Left ventricle myocardium inferior (tissue), 1 donor: ENCODE results near the gene RAPGEF4. TPM values are rescaled to one million over a fixed set of nuclear protein-coding genes. Genes with fewer than 3 reads are reported as not detected.

Experiments used
- DNase-seq: peaks from one replicate; pipeline ENCODE4 v3.0.0-alpha.2; 2020
- H3K27ac ChIP-seq: fragments of 200-600 bp; replicated peaks from 2 replicates; pipeline ENCODE4 v1.8.0; 2021
- H3K27me3 ChIP-seq: fragments of 200-600 bp; 2 replicates; pipeline ENCODE4 v1.8.0; 2021; ENCODE audit warnings: low read depth
- H3K36me3 ChIP-seq: fragments of 200-600 bp; 2 replicates; pipeline ENCODE4 v1.8.0; 2021
- H3K4me1 ChIP-seq: fragments of 200-600 bp; 2 replicates; pipeline ENCODE4 v1.8.0; 2021
- H3K4me3 ChIP-seq: fragments of 200-600 bp; 2 replicates; pipeline ENCODE4 v1.8.0; 2021; ENCODE audit warnings: mild to moderate bottlenecking, moderate library complexity
- H3K9me3 ChIP-seq: fragments of 200-600 bp; replicated peaks from 2 replicates; pipeline ENCODE4 v1.8.0; 2021
- CTCF ChIP-seq: fragments of 200-600 bp; IDR thresholded peaks from 2 replicates; pipeline ENCODE4 v1.8.0; 2021; ENCODE audit warnings: antibody characterized with exemption, mild to moderate bottlenecking, borderline replicate concordance
- intact Hi-C: fragments of 100-400 bp; cut with micrococcal nuclease; formaldehyde crosslinking; loops from one replicate; pipeline ENCODE4 v1.11.0; 2022
- long read RNA-seq: library from polyadenylated mRNA; unstranded; transcript quantifications from one replicate; pipeline ENCODE4 v2.0.0, GENCODE V29; 2021
- total RNA-seq: library from RNA; stranded (reverse); fragmentation: NEBNext Ultra II Directional; extraction: Animal tissue kit (Norgen Biotek cat#: 25700); gene quantifications from one replicate; pipeline ENCODE4 v1.2.1, GENCODE V29; 2021
- donor health status: DM: no; HTN: yes; CAD: no; lungs with severe emphysema.

Gene RAPGEF4
- total RNA-seq: 3.7 TPM
- long read RNA-seq, full-length matches to known transcripts: 8 of 11 reads
- long read RNA-seq, partial matches to known transcripts: 2 of 11 reads
- long read RNA-seq, other reads (novel, unspliced or antisense): 1 of 11 reads

DNA sequence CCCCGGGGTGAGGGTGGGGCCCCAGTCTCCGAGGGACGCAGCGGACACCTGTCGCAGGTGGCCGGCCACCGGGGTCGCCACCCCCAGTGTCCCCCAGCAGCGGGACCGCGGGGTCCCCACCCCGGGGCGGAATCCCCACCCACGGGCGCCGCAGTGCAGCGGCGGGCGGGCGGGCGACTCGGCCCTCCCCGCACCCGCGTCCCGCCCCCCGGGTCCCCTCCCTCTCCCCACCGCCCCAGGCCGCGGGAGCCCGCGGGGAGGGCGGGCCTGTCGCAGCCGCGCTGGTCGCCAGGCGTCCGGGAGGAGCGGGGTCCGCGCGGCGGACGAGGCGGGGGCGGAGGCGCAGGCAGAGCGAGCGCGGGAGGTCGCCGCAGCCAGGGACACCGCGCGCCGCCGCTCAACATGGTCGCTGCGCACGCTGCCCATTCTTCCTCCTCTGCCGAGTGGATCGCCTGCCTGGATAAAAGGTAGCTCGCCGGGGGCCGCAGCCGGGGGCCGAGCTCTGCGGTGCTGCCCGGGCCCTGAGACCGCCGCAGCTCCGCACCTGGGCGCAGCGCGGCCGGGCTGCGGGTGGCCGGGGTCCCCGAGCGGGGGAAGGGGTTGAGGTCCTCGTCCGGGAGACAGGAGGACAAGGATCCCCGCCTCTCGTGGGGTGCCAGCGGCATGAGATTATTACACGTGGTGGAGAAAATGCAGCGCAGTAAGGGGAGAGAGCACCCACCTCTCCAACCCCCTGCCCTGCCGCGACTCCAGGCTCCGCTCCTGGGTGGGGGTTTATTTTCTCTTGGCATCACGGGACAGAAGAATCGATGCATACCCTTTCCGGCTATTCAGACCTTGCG, at the start of gene RAPGEF4:
TSS of gene RAPGEF4 (plus strand) at position 264 of the 842 bp plus-strand sequence. CDS start at position 403, 139 bp downstream.
- H3K4me1 ChIP-seq: peaks cover 30% of the 10 kb centered on the region
- DNase-seq: no peak
- H3K9me3 ChIP-seq: no peaks in the 10 kb centered on the region
- peak within 1 kb of the TSS; percentile 34 for H3K27ac ChIP-seq
- H3K4me3 ChIP-seq: peak within 1 kb of the TSS; percentile 71
- H3K27me3 ChIP-seq: peaks cover 53% of the 10 kb centered on the region
- H3K36me3 ChIP-seq: no peaks in the 10 kb centered on the region
- intact Hi-C loops: no loop called here
- no peak for TF ChIP-seq CTCF

DNA sequence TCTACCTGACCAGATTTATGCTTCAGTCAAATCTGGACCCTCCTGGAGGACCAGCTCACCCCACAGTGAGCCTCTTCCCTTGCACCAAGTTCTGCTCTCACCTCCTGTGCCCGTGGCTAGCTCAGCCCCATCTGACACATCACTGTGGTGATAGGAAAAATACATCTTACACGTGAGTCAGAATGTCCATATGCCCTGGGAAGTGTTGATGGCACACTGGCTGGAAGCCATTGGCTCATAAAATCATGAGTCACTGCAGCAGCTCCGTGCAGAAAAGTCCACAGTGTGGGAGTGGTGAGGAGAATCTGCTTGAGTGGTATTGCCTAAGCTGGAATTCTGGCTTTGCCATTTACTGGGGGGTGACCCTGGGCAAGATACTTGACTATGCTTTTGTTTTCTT, 42.6 kb upstream of the RAPGEF4 start:
- peak; percentile 72 for DNase-seq
- Histone ChIP-seq H3K4me1 (peaks cover 20% of the 10 kb centered on the region), H3K4me3 (no peak overlapping the region), H3K27ac (peak overlapping the region; percentile 43), H3K9me3 (peaks cover 7% of the 10 kb centered on the region), H3K36me3 (no peaks in the 10 kb centered on the region), H3K27me3 (peaks cover 11% of the 10 kb centered on the region)
- TF ChIP-seq CTCF: no peak
- intact Hi-C loops: no loop called here

DNA sequence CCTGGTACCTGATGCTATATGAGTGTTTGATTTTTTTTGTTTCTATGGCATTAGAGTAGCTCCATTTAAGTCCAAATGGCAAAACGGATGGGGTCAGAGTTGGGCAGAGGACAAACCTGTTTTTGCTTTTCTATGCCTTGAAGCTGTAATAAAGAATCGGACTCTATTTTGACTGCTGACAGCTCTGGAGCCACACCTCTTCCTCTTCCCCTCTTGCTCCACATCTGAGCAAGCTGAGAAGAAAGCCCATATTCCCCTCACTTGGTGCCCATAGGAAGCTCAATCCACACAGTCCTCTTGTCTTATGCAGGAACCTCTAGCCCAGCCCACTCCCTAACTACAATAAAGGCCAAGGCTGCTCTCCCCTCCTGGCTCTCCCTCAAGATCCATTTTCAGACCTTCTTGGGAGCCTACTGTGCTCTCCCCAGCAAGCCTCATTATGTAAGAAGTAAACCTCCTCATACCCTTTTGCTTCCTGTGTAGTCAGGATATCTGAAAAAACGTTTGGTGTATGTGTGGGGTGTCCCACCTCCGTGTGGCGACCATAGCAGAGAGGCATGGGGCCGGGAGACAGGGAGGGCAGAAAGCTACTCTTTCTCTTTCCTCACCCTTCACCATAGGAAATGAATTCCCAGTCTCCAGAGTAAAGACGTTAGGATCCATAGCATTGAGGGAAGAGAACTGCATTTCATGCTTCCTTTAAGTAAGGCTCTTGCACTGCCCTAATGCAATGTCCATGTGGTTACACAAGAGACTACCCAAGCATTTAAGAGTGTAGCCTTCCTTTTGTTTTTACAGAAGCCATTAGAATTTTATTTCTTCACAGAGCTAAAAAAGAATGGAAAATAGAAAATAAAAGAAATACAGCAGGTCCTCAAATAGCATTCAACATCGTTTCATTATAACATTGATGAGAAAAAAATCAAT, 41.9 kb upstream of the RAPGEF4 start:
- Histone ChIP-seq H3K4me1 (peaks cover 20% of the 10 kb centered on the region), H3K9me3 (peaks cover 7% of the 10 kb centered on the region), H3K27me3 (peaks cover 11% of the 10 kb centered on the region), H3K4me3 (no peak overlapping the region), H3K27ac (peak overlapping the region; percentile 43), H3K36me3 (no peaks in the 10 kb centered on the region)
- intact Hi-C loops: no loop called here
- no peak for DNase-seq
- no peak for TF ChIP-seq CTCF

DNA sequence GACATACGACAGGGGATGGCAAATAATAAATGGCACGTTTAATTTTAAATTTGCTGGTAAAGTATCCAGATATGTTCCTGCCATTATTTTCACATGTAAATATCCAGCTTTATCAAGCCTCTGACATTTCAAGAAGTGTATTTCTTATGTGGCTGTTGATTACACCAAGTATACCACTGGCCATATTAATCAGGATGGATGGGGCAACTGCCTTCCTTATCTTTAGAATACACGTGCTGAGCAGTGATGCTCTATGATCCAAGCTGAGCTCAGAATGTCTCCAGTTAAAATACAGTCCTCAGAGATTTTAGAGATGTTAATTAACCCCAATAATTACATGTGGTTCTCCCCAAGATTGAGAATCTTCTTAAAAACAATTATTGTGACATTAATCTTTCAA, 38.3 kb upstream of the RAPGEF4 start:
- peaks cover 15% of the 10 kb centered on the region for H3K4me1 ChIP-seq
- no peak for TF ChIP-seq CTCF
- no peaks in the 10 kb centered on the region for H3K36me3 ChIP-seq
- H3K27me3 ChIP-seq: peaks cover 11% of the 10 kb centered on the region
- H3K27ac ChIP-seq: no peak overlapping the region
- intact Hi-C loops: no loop called here
- no peak overlapping the region for H3K4me3 ChIP-seq
- no peak for DNase-seq
- H3K9me3 ChIP-seq: no peaks in the 10 kb centered on the region
